SK-N-SH (cell line): ENCODE data around the gene USP31. TPM values are rescaled to one million over a fixed set of nuclear protein-coding genes. Genes with fewer than 3 reads are reported as not detected.
A peak's percentile ranks its signal among the peaks of the same experiment; 100 is the strongest.

Source experiments
- CTCF ChIA-PET: fragments of 300-600, 350-600 bp; formaldehyde crosslinking; extraction: SDS; loops from one replicate; lab custom pipeline; 2021; lab: Yijun Ruan, JAX
- POLR2A ChIA-PET: fragments of 350-600 bp; sonication (Branson Sonifier 250); formaldehyde crosslinking; extraction: SDS; loops from one replicate; lab custom pipeline; 2020; ENCODE audit warnings: antibody characterized with exemption, inconsistent platforms; lab: Yijun Ruan, JAX
- DNase-seq: peaks from one replicate; pipeline ENCODE4 v3.0.0; 2012
- H2AFZ ChIP-seq: fragments of 200-600 bp; sonication (generic); 2 replicates; pipeline ENCODE4 v1.8.1; 2016; ENCODE audit warnings: antibody characterized with exemption, mild to moderate bottlenecking, low read depth
- H3F3A ChIP-seq: fragments of 200-600 bp; sonication (generic); replicated peaks from 2 replicates; pipeline ENCODE3; 2016; ENCODE audit warnings: antibody characterized with exemption, mild to moderate bottlenecking; ENCODE audit not compliant: insufficient read depth
- H3K27ac ChIP-seq, 2 experiments: fragments of 200-500 bp in 1 of 2; fragments of 200-600 bp in 1 of 2; sonication (Bioruptor generic) in 1 of 2; sonication (generic), shearing (Covaris generic) in 1 of 2; 2 replicates each; pipeline versions ENCODE4 v1.5.1 to v1.6.1; 2014 to 2016; ENCODE audit warnings: low read depth in 2 of 2, inconsistent platforms in 1 of 2, low read length in 1 of 2, mild to moderate bottlenecking in 1 of 2, mixed read lengths in 1 of 2
- H3K27me3 ChIP-seq: fragments of 200-600 bp; sonication (generic), shearing (Covaris generic); 2 replicates; pipeline ENCODE4 v1.6.1; 2016; ENCODE audit warnings: mixed run types; ENCODE audit not compliant: insufficient read depth
- H3K36me3 ChIP-seq, 2 experiments: fragments of 200-500 bp in 1 of 2; fragments of 200-600 bp in 1 of 2; sonication (Bioruptor generic) in 1 of 2; sonication (generic) in 1 of 2; replicated peaks in 1 of 2; 2 replicates each; pipeline versions ENCODE3 to v1.5.1; 2014 to 2016; ENCODE audit warnings: low read length in 1 of 2, mild to moderate bottlenecking in 1 of 2; ENCODE audit not compliant: insufficient read depth in 2 of 2, control insufficient read depth in 1 of 2
- H3K4me1 ChIP-seq, 2 experiments: fragments of 200-500 bp in 1 of 2; fragments of 200-600 bp in 1 of 2; sonication (Bioruptor generic) in 1 of 2; sonication (generic), shearing (Covaris generic) in 1 of 2; 2 replicates each; pipeline versions ENCODE4 v1.5.1 to v1.6.1; 2014 to 2016; ENCODE audit warnings: low read depth in 1 of 2, low read length in 1 of 2, mixed run types in 1 of 2; ENCODE audit not compliant: insufficient read depth in 2 of 2, control insufficient read depth in 1 of 2
- H3K4me2 ChIP-seq: fragments of 200-600 bp; sonication (generic), shearing (Covaris generic); 2 replicates; pipeline ENCODE4 v1.6.1; 2017; ENCODE audit warnings: mixed run types
- H3K4me3 ChIP-seq, 2 experiments: fragments of 200-500 bp in 1 of 2; fragments of 200-600 bp in 1 of 2; sonication (Bioruptor generic) in 1 of 2; sonication (generic), shearing (Covaris generic) in 1 of 2; 2 replicates each; pipeline versions ENCODE4 v1.5.1 to v1.8.1; 2014 to 2016; ENCODE audit warnings: low read depth in 2 of 2, inconsistent platforms in 1 of 2, low read length in 1 of 2, mild to moderate bottlenecking in 1 of 2, mixed read lengths in 1 of 2, moderate library complexity in 1 of 2
- H3K79me2 ChIP-seq: fragments of 200-600 bp; sonication (generic); 2 replicates; pipeline ENCODE4 v1.8.1; 2017; ENCODE audit warnings: mild to moderate bottlenecking; ENCODE audit not compliant: insufficient read depth
- H3K9ac ChIP-seq: fragments of 200-600 bp; sonication (generic); 2 replicates; pipeline ENCODE4 v1.6.1; 2017; ENCODE audit warnings: mixed run types
- H3K9me2 ChIP-seq: fragments of 200-600 bp; sonication (generic); 2 replicates; pipeline ENCODE4 v1.6.1; 2017; ENCODE audit warnings: mixed run types
- H3K9me3 ChIP-seq: fragments of 200-600 bp; sonication (generic); 2 replicates; pipeline ENCODE4 v1.6.1; 2017; ENCODE audit warnings: mixed run types, mild to moderate bottlenecking, moderate library complexity
- H4K20me1 ChIP-seq: fragments of 200-600 bp; sonication (generic); 2 replicates; pipeline ENCODE4 v1.6.1; 2017; ENCODE audit warnings: mild to moderate bottlenecking, mixed run types; ENCODE audit not compliant: insufficient read depth
- CHD2 ChIP-seq: fragments of 150-350 bp; IDR thresholded peaks from 2 replicates; pipeline ENCODE4 v1.6.1; 2018; ENCODE audit warnings: low read length; ENCODE audit not compliant: partially characterized antibody
- CTCF ChIP-seq: fragments of 200-600 bp; sonication (generic); IDR thresholded peaks from 2 replicates; pipeline ENCODE4 v1.6.1; 2017; ENCODE audit warnings: antibody characterized with exemption, mild to moderate bottlenecking, moderate library complexity
- JUND ChIP-seq: IDR thresholded peaks from 2 replicates; pipeline ENCODE4 v1.4.0; 2012
- RAD21 ChIP-seq: IDR thresholded peaks from 2 replicates; pipeline ENCODE4 v1.6.1; 2012; ENCODE audit warnings: mild to moderate bottlenecking, low read length
- TCF12 ChIP-seq: IDR thresholded peaks from 2 replicates; pipeline ENCODE4 v1.4.0; 2012
- TEAD4 ChIP-seq: IDR thresholded peaks from 2 replicates; pipeline ENCODE4 v1.4.0; 2012; ENCODE audit warnings: mild to moderate bottlenecking, borderline replicate concordance; ENCODE audit not compliant: insufficient read depth
- USF1 ChIP-seq: IDR thresholded peaks from 2 replicates; pipeline ENCODE4 v1.4.0; 2012; ENCODE audit warnings: low read depth, borderline replicate concordance
- ZBTB33 ChIP-seq: IDR thresholded peaks from 2 replicates; pipeline ENCODE4 v1.4.0; 2012; ENCODE audit warnings: low read depth, borderline replicate concordance
- WGBS: methylation state at CpG from one replicate; pipeline ENCODE4 v1.1.6; 2017; ENCODE audit warnings: low lambda C conversion rate; 5-methylcytosine and 5-hydroxymethylcytosine counted together
- polyA plus RNA-seq, 3 experiments: library from polyadenylated mRNA; depleted of rRNA; stranded (reverse); fragments of >200 nt; gene quantifications; 2 replicates each; pipeline ENCODE4 v1.2.3, GENCODE V29; 2012
- TF ChIP-seq, protein P1 (sequence below): fragments of 150-350 bp; IDR thresholded peaks from 2 replicates; pipeline ENCODE4 v1.6.1; 2016; ENCODE audit warnings: mild to moderate bottlenecking, low read depth, low read length
- TF ChIP-seq, protein P2 (sequence below): IDR thresholded peaks from 2 replicates; pipeline ENCODE4; 2012

The USP31 gene
- polyA plus RNA-seq, 1 of the 3 experiments (the other 2 are of a cell fraction): 3.2 TPM

DNA sequence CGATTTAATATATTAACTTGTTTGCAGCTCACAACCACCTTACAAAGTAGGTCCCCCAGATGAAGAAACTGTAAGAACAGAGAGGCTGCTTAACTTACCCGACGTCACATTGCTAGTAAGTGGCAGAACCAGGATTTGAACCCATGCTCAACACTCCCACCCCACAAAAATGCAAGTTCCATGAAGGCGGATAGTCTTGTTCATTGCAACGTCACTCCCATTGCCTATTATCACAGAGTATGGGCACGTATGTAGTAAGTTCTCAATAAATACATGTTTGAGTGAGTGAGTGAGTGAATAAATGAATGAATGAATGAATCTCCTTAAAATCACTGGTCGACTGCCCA is 1.1 kb downstream of the USP31 start:
- peaks cover 32% of the 10 kb centered on the region for H4K20me1 ChIP-seq
- peak overlapping the region; percentile 86 for H3K4me2 ChIP-seq
- no peak for DNase-seq
- ChIA-PET CTCF (no interaction called here), POLR2A (interaction anchor here (1.7 kb wide), 1 partner anchor 66 kb away, joined by 6 read pairs; no protein-coding TSS in a partner anchor)
- peaks cover 54% of the 10 kb centered on the region for H3K79me2 ChIP-seq
- peak overlapping the region in 1 of 2 experiments; percentile 66; a peak in 1 of 4 replicates for H3K27ac ChIP-seq
- H3K9me2 ChIP-seq: no peaks in the 10 kb centered on the region
- H2AFZ ChIP-seq: peak overlapping the region; percentile 16; the same call in 1 of the 2 replicates
- no peak for TF ChIP-seq CTCF
- no peak for TF ChIP-seq JUND
- TF ChIP-seq, protein P1, sequence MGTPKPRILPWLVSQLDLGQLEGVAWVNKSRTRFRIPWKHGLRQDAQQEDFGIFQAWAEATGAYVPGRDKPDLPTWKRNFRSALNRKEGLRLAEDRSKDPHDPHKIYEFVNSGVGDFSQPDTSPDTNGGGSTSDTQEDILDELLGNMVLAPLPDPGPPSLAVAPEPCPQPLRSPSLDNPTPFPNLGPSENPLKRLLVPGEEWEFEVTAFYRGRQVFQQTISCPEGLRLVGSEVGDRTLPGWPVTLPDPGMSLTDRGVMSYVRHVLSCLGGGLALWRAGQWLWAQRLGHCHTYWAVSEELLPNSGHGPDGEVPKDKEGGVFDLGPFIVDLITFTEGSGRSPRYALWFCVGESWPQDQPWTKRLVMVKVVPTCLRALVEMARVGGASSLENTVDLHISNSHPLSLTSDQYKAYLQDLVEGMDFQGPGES: no peak
- no peak for TF ChIP-seq CHD2
- TF ChIP-seq USF1: no peak
- no peak for TF ChIP-seq TEAD4
- TF ChIP-seq ZBTB33: no peak
- no peak for TF ChIP-seq RAD21
- TF ChIP-seq, protein P2, sequence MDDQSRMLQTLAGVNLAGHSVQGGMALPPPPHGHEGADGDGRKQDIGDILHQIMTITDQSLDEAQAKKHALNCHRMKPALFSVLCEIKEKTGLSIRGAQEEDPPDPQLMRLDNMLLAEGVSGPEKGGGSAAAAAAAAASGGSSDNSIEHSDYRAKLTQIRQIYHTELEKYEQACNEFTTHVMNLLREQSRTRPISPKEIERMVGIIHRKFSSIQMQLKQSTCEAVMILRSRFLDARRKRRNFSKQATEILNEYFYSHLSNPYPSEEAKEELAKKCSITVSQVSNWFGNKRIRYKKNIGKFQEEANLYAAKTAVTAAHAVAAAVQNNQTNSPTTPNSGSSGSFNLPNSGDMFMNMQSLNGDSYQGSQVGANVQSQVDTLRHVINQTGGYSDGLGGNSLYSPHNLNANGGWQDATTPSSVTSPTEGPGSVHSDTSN: no peak
- TF ChIP-seq TCF12: no peak
- peaks cover 12 to 15% of the 10 kb centered on the region in 2 experiments; a peak in 3 of 4 replicates for H3K4me1 ChIP-seq
- peak overlapping the region; percentile 67 to 78 for H3K4me3 ChIP-seq
- peaks cover 4% of the 10 kb centered on the region for H3F3A ChIP-seq
- H3K9me3 ChIP-seq: no peaks in the 10 kb centered on the region
- no peaks in the 10 kb centered on the region for H3K36me3 ChIP-seq
- H3K9ac ChIP-seq: peak overlapping the region; percentile 62; the same call in 1 of the 2 replicates
- H3K27me3 ChIP-seq: no peaks in the 10 kb centered on the region
- WGBS: 50% methylated on average over 7 of the region's 7 CpGs
